Mesodermal cell (in vitro differentiated cells): ENCODE measurements around the gene NCBP3.
"Not testable (repeated sequence)": the region's sequence is repeated elsewhere in the genome, so short reads cannot be mapped to it uniquely, and the experiment has no call there.

ENCODE experiments used
- H3K27ac ChIP-seq: 2 replicates; pipeline ENCODE4 v1.7.0; 2013; ENCODE audit warnings: mild to moderate bottlenecking, low read depth, low read length, moderate library complexity; ENCODE audit not compliant: severe bottlenecking
- H3K36me3 ChIP-seq: 2 replicates; pipeline ENCODE4 v1.7.1; 2013; ENCODE audit warnings: mild to moderate bottlenecking, low read length, moderate library complexity; ENCODE audit not compliant: control insufficient read depth, insufficient read depth
- H3K4me1 ChIP-seq: one replicate; pipeline ENCODE4 v1.7.1; 2013; ENCODE audit warnings: mild to moderate bottlenecking, low read length; ENCODE audit not compliant: insufficient read depth, control insufficient read depth, poor library complexity, severe bottlenecking
- H3K4me3 ChIP-seq: 2 replicates; pipeline ENCODE4 v1.7.0; 2013; ENCODE audit warnings: low read length, control low read depth, mild to moderate bottlenecking; ENCODE audit not compliant: insufficient read depth, poor library complexity, severe bottlenecking; ENCODE audit errors: extremely low read depth
- H3K9me3 ChIP-seq: 2 replicates; pipeline ENCODE4 v1.7.1; 2013; ENCODE audit warnings: mild to moderate bottlenecking, low read length, moderate library complexity; ENCODE audit not compliant: control insufficient read depth
- WGBS, 2 experiments: methylation state at CpG; one replicate each; pipeline ENCODE4 v1.1.5; 2013; ENCODE audit warnings: missing lambda C conversion rate in 2 of 2; ENCODE audit not compliant: insufficient coverage in 2 of 2; 5-methylcytosine and 5-hydroxymethylcytosine counted together

The NCBP3 gene

GRCh38 chr17:3847165-3847670, 1.2 kb upstream of the NCBP3 start:
- H3K27ac ChIP-seq = no peak overlapping the region
- H3K4me1 ChIP-seq = no peaks in the 10 kb centered on the region
- peaks cover 24% of the 10 kb centered on the region for H3K36me3 ChIP-seq
- 92 to 98% methylated on average over 7 to 9 of the region's 9 CpGs for WGBS, 2 experiments
- no peaks in the 10 kb centered on the region for H3K9me3 ChIP-seq
- no peak overlapping the region for H3K4me3 ChIP-seq

- H3K9me3 ChIP-seq = no peaks in the 10 kb centered on the region
- WGBS, 2 experiments = 19 to 39% methylated on average over 8 to 10 of the region's 17 CpGs
- H3K36me3 ChIP-seq = peaks cover 30% of the 10 kb centered on the region
- H3K4me3 ChIP-seq = peak overlapping the region; percentile 98
- no peak overlapping the region for H3K27ac ChIP-seq
- H3K4me1 ChIP-seq = no peaks in the 10 kb centered on the region
Measured at GRCh38 chr17:3846437-3847164, 555 bp upstream of the NCBP3 start.

- H3K9me3 ChIP-seq = no peaks in the 10 kb centered on the region
- peaks cover 43% of the 10 kb centered on the region for H3K36me3 ChIP-seq
- peak overlapping the region; percentile 98 for H3K4me3 ChIP-seq
- 0% methylated on average over 3 to 4 of the region's 8 CpGs for WGBS, 2 experiments
- no peaks in the 10 kb centered on the region for H3K4me1 ChIP-seq
- H3K27ac ChIP-seq = peak overlapping the region; percentile 87
Measured at GRCh38 chr17:3845291-3845620, 790 bp downstream of the NCBP3 start.

GRCh38 chr17:3844556-3844955, 1.5 kb downstream of the NCBP3 start:
- not testable (repeated sequence) for H3K4me1 ChIP-seq, H3K27ac ChIP-seq, H3K9me3 ChIP-seq
- WGBS, 2 experiments = 95 to 97% methylated on average over 15 to 16 of the region's 19 CpGs
- Histone ChIP-seq H3K4me3 (peak overlapping the region; percentile 98), H3K36me3 (peaks cover 50% of the 10 kb centered on the region)

GRCh38 chr17:3843935-3844516, 2.0 kb downstream of the NCBP3 start:
- H3K27ac ChIP-seq = no peak overlapping the region
- no peaks in the 10 kb centered on the region for H3K4me1 ChIP-seq
- H3K4me3 ChIP-seq = no peak overlapping the region
- H3K36me3 ChIP-seq = peaks cover 56% of the 10 kb centered on the region
- no peaks in the 10 kb centered on the region for H3K9me3 ChIP-seq
- 40 to 43% methylated on average over 3 of the region's 3 CpGs for WGBS, 2 experiments

GRCh38 chr17:3838206-3838605, 7.8 kb downstream of the NCBP3 start:
- 95 to 96% methylated on average over 9 to 11 of the region's 12 CpGs for WGBS, 2 experiments
- H3K36me3 ChIP-seq = peaks cover 94% of the 10 kb centered on the region

GRCh38 chr17:3836551-3836950, 9.5 kb downstream of the NCBP3 start:
- H3K9me3 ChIP-seq = no peaks in the 10 kb centered on the region
- WGBS, 2 experiments = 84 to 90% methylated on average over 5 to 8 of the region's 10 CpGs
- H3K4me3 ChIP-seq = no peak overlapping the region
- H3K4me1 ChIP-seq = no peaks in the 10 kb centered on the region
- H3K27ac ChIP-seq = no peak overlapping the region
- peaks cover 83% of the 10 kb centered on the region for H3K36me3 ChIP-seq

More at GRCh38 chr17:3838206-3838605, 7.8 kb downstream of the NCBP3 start:
- Histone ChIP-seq H3K9me3 (no peaks in the 10 kb centered on the region), H3K4me1 (no peaks in the 10 kb centered on the region), H3K4me3 (no peak overlapping the region), H3K27ac (no peak overlapping the region)

GRCh38 chr17:3835410-3836229, 10.4 kb downstream of the NCBP3 start:
- WGBS, 2 experiments = 90 to 91% methylated on average over 11 of the region's 14 CpGs
- Histone ChIP-seq H3K27ac (no peak overlapping the region), H3K4me3 (no peak overlapping the region), H3K9me3 (no peaks in the 10 kb centered on the region), H3K36me3 (peaks cover 74% of the 10 kb centered on the region), H3K4me1 (no peaks in the 10 kb centered on the region)

GRCh38 chr17:3834811-3835210, 11.2 kb downstream of the NCBP3 start:
- Histone ChIP-seq H3K27ac (no peak overlapping the region), H3K9me3 (no peaks in the 10 kb centered on the region), H3K36me3 (peaks cover 69% of the 10 kb centered on the region), H3K4me3 (no peak overlapping the region), H3K4me1 (no peaks in the 10 kb centered on the region)
- WGBS, 2 experiments = 100% methylated on average over 4 of the region's 4 CpGs; no CpG with 5 or more reads in 1 of the 2 experiments

GRCh38 chr17:3828852-3829232, 17.2 kb downstream of the NCBP3 start:
- Histone ChIP-seq H3K9me3 (no peaks in the 10 kb centered on the region), H3K27ac (no peak overlapping the region), H3K36me3 (peaks cover 64% of the 10 kb centered on the region), H3K4me1 (no peaks in the 10 kb centered on the region), H3K4me3 (no peak overlapping the region)
- 98% methylated on average over 5 to 7 of the region's 7 CpGs for WGBS, 2 experiments
